ENCODE data around the gene WNT8A. TPM values are rescaled to one million over a fixed set of nuclear protein-coding genes. Genes with fewer than 3 reads are reported as not detected.
"Not testable (repeated sequence)": the region's sequence is repeated elsewhere in the genome, so short reads cannot be mapped to it uniquely, and the experiment has no call there.

Gene WNT8A
- total RNA-seq, 1 donor from 2014 or later, result not detected

DNA sequence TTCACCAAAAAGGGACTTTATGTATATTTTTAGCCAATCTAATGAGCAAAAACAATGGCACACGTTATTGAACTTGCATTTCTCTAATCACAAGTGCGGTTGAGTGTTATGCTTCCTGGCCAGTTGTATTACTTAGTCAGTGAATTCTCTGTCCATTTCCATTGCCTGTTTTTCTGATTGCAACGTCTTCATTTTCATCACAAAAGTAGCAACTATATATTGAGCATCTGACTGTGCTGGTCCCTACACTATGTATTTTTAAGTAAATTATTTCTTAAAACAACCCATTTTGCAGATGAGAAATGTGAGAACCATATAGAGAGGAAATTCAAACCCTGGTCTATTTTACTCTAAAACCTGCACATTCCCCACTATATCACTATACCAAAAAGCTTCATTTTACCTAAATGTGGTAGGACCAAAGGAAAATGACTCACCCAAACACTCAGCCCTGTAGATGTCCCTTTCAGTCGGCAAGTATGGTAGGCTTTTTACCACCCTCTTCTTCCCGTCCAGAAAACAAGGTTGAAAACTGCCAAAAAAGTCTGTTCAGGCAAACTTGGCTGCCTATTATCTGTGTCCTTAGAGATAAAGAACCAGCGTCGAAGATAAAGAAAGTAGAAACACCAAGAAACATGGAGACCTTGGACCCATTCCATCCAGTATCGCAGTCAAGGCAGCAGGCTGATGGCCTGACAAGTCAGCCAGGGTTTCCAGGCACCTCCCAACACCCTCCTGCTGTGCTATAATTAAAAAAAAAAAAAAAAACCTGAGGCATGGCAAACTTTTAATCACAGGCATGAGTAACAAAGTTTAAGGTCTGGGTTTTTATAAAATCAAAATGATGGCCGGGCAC is 32.2 kb upstream of the WNT8A start:
- TF ChIP-seq, protein P1, sequence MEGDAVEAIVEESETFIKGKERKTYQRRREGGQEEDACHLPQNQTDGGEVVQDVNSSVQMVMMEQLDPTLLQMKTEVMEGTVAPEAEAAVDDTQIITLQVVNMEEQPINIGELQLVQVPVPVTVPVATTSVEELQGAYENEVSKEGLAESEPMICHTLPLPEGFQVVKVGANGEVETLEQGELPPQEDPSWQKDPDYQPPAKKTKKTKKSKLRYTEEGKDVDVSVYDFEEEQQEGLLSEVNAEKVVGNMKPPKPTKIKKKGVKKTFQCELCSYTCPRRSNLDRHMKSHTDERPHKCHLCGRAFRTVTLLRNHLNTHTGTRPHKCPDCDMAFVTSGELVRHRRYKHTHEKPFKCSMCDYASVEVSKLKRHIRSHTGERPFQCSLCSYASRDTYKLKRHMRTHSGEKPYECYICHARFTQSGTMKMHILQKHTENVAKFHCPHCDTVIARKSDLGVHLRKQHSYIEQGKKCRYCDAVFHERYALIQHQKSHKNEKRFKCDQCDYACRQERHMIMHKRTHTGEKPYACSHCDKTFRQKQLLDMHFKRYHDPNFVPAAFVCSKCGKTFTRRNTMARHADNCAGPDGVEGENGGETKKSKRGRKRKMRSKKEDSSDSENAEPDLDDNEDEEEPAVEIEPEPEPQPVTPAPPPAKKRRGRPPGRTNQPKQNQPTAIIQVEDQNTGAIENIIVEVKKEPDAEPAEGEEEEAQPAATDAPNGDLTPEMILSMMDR (IDR thresholded peaks at IDR 0.05), result no peak
- DNase-seq (ENCODE audit: extremely low spot score, unreplicated experiment), result no peak
- Mint-ChIP-seq H3K27ac (ENCODE audit: unreplicated experiment) (no peak overlapping the region), H3K36me3 (ENCODE audit: unreplicated experiment) (no peaks in the 10 kb centered on the region), H3K9me3 (ENCODE audit: unreplicated experiment) (no peaks in the 10 kb centered on the region), H3K4me3 (ENCODE audit: unreplicated experiment) (no peak overlapping the region), H3K27me3 (ENCODE audit: unreplicated experiment) (peaks cover 23% of the 10 kb centered on the region), H3K4me1 (ENCODE audit: unreplicated experiment) (peaks cover 3% of the 10 kb centered on the region)

DNA sequence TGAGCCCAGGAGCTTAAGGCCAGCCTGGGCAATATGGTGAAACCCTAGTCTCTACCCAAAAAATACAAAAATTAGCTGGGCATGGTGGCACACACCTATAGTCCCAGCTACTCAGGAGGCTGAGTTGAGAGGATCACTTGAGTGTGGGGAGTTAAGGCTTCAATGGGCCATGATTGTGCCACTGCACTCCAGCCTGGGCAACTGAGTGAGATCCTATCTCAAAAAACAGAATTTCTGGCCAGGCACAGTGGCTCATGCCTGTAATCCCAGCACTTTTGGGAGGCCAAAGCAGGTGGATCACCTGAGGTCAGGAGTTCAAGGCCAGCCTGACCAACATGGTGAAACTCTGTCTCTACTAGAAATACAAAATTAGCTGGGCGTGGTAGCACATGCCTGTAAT is 31.1 kb upstream of the WNT8A start:
- not testable (repeated sequence) for DNase-seq (ENCODE audit: extremely low spot score, unreplicated experiment); H3K27ac Mint-ChIP-seq (ENCODE audit: unreplicated experiment); H3K36me3 Mint-ChIP-seq (ENCODE audit: unreplicated experiment); H3K4me1 Mint-ChIP-seq (ENCODE audit: unreplicated experiment); H3K4me3 Mint-ChIP-seq (ENCODE audit: unreplicated experiment); H3K9me3 Mint-ChIP-seq (ENCODE audit: unreplicated experiment)
- peaks cover 23% of the 10 kb centered on the region for H3K27me3 Mint-ChIP-seq (ENCODE audit: unreplicated experiment)

DNA sequence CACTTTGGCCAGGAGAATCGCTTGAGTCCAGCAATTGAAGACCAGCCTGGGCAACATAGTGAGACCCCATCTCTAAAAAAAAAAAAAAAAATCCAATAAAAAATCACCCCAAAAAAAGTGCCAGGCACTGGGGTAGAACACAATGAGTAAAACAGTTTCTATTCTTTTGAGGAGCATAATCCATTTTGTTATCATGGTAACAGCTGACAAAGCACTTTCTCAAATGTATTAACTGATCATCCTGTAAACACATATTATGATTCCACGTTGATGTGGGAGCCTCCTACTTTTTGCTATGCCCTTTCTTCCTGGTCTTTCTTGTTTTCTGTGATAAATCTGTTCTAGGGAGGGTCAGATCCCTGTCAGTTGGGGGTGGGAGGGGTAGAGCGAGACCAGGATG is 30.3 kb upstream of the WNT8A start:
- H3K27ac Mint-ChIP-seq (ENCODE audit: unreplicated experiment), result no peak overlapping the region
- no peak for DNase-seq (ENCODE audit: extremely low spot score, unreplicated experiment)
- H3K27me3 Mint-ChIP-seq (ENCODE audit: unreplicated experiment), result peaks cover 23% of the 10 kb centered on the region

DNA sequence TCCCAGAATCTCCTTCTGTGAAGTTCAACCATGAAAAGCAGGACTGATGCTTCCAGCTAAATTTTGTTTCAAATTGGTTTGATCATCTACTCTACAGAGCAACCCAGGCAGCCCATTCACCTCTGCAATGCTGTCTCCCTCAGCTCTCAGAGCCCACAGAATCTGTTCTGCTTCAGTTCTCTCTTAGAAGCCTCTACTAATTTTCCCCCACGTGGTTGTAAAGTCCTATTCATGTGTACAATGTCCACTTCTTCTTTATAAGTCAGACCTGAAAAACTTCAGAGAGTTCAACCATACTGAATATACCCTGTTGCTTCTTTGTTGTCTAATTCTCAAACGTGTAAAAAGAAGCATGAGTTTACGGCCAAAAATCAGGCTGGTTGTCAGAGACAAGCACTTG is 29.6 kb upstream of the WNT8A start:
- TF ChIP-seq, protein P1 (IDR thresholded peaks at IDR 0.05), result no peak
- Mint-ChIP-seq H3K36me3 (ENCODE audit: unreplicated experiment) (no peaks in the 10 kb centered on the region), H3K4me3 (ENCODE audit: unreplicated experiment) (no peak overlapping the region), H3K27me3 (ENCODE audit: unreplicated experiment) (peaks cover 23% of the 10 kb centered on the region), H3K27ac (ENCODE audit: unreplicated experiment) (no peak overlapping the region), H3K4me1 (ENCODE audit: unreplicated experiment) (peaks cover 3% of the 10 kb centered on the region), H3K9me3 (ENCODE audit: unreplicated experiment) (no peaks in the 10 kb centered on the region)
- no peak for DNase-seq (ENCODE audit: extremely low spot score, unreplicated experiment)

More for the DNA sequence above, 30.3 kb upstream of the WNT8A start:
- Mint-ChIP-seq H3K9me3 (ENCODE audit: unreplicated experiment) (no peaks in the 10 kb centered on the region), H3K4me1 (ENCODE audit: unreplicated experiment) (peaks cover 3% of the 10 kb centered on the region), H3K4me3 (ENCODE audit: unreplicated experiment) (no peak overlapping the region), H3K36me3 (ENCODE audit: unreplicated experiment) (no peaks in the 10 kb centered on the region)
- TF ChIP-seq, protein P1 (IDR thresholded peaks at IDR 0.05), result no peak

DNA sequence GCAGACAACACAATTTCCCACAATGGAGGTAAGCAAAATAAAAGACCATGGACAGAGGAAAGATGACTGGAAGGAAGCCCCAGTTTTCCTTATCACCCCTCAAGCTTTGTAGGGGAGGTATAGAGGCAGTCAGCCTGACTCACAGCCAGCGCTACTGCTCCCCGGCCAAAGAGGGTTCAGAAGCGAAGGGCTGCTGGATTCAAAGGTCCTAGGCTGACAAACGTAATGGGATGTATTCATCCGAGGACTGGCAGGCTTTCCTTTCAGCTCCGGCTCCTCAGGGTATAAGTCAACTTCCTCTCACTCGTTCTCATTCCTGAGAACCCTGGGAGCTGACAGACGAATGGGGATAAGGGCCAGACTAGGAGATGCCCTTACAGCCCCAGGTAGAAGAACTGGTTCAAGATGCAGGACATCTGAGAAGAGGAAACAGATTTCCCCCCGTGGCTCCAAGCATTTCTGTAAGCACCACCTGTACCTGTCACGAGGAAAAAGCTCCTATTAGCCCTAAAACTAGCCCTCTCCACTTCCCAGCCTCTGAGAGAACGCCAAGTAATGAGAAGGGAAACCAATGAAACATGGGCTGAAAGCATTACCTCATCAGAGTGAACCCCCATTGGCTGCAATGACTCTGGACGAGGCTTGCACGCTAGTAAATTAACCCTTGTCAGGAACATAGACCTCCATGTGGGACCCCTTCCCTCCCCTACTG is 28.8 kb upstream of the WNT8A start:
- TF ChIP-seq, protein P1 (IDR thresholded peaks at IDR 0.05), result no peak
- DNase-seq (ENCODE audit: extremely low spot score, unreplicated experiment), result no peak
- peaks cover 3% of the 10 kb centered on the region for H3K4me1 Mint-ChIP-seq (ENCODE audit: unreplicated experiment)
- no peaks in the 10 kb centered on the region for H3K36me3 Mint-ChIP-seq (ENCODE audit: unreplicated experiment)
- H3K27me3 Mint-ChIP-seq (ENCODE audit: unreplicated experiment), result peaks cover 23% of the 10 kb centered on the region
- H3K27ac Mint-ChIP-seq (ENCODE audit: unreplicated experiment), result no peak overlapping the region
- H3K9me3 Mint-ChIP-seq (ENCODE audit: unreplicated experiment), result no peaks in the 10 kb centered on the region
- no peak overlapping the region for H3K4me3 Mint-ChIP-seq (ENCODE audit: unreplicated experiment)
